ENCODE measurements around the gene RBP2. TPM values are rescaled to one million over a fixed set of nuclear protein-coding genes. Genes with fewer than 3 reads are reported as not detected.

RBP2 gene
- polyA plus RNA-seq, 1 donor from 2014 or later: not detected

DNA sequence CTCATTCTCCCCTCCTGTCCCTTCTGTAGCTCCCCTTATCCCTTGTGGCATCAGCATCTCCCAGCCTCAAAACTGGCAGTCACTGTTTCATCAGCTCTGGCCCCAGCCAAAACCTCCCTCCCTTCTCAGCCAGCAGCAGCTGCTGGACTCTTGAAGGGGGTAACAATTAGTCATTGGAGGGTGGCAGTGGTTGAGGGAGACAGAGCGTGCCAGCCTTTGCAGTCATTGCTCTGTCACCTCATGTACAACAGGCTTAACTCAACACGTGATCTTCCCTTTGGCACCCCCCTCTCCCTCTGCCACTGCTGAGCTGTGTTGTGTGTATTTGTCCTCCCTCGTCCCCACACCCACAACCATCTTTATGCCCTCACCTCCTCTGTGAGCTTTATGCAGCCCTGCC lies 28.2 kb downstream of the RBP2 start:
- H3K27ac ChIP-seq (ENCODE audit: low read length): no peak overlapping the region
- no peak overlapping the region for H3K9ac ChIP-seq (ENCODE audit: low read length)
- no peaks in the 10 kb centered on the region for H4K20me1 ChIP-seq (ENCODE audit: insufficient read depth)
- no peaks in the 10 kb centered on the region for H3K27me3 ChIP-seq (ENCODE audit: insufficient read depth, low read depth, low read length)
- no peaks in the 10 kb centered on the region for H3K79me2 ChIP-seq (replicated peaks; ENCODE audit: insufficient read depth, low read length)
- H3K4me2 ChIP-seq (ENCODE audit: low read length): no peak overlapping the region
- no peaks in the 10 kb centered on the region for H3K9me3 ChIP-seq (ENCODE audit: low read length)
- TF ChIP-seq TAF1 (IDR thresholded peaks at IDR 0.05; ENCODE audit: low read depth) (no peak), SMC3 (conservative IDR thresholded peaks at IDR 0.05; ENCODE audit: poor library complexity) (no peak), RAD21 (conservative IDR thresholded peaks at IDR 0.05) (no peak), CTCF (IDR thresholded peaks at IDR 0.05; ENCODE audit: poor library complexity, severe bottlenecking) (no peak)
- H3K9me2 ChIP-seq (ENCODE audit: insufficient read depth, low read length): no peaks in the 10 kb centered on the region
- H2AFZ ChIP-seq (ENCODE audit: low read depth, low read length): no peak overlapping the region
- no peak overlapping the region for H3K4me3 ChIP-seq (ENCODE audit: low read length)
- H3F3A ChIP-seq (ENCODE audit: insufficient read depth, low read length, poor library complexity, severe bottlenecking): no peaks in the 10 kb centered on the region
- no peaks in the 10 kb centered on the region for H3K36me3 ChIP-seq (ENCODE audit: insufficient read depth, low read length)

- H3K27ac ChIP-seq (ENCODE audit: low read length): no peak overlapping the region
- no peak for TF ChIP-seq CTCF (IDR thresholded peaks at IDR 0.05; ENCODE audit: poor library complexity, severe bottlenecking)
- no peak for TF ChIP-seq POLR2AphosphoS5 (IDR thresholded peaks at IDR 0.05)
- TF ChIP-seq SMC3 (conservative IDR thresholded peaks at IDR 0.05; ENCODE audit: poor library complexity): no peak
- TF ChIP-seq MXI1 (conservative IDR thresholded peaks at IDR 0.05; ENCODE audit: poor library complexity, severe bottlenecking): no peak
- TF ChIP-seq EP300 (conservative IDR thresholded peaks at IDR 0.05; ENCODE audit: poor library complexity, severe bottlenecking): no peak
- no peak for TF ChIP-seq TAF1 (IDR thresholded peaks at IDR 0.05; ENCODE audit: low read depth)
- TF ChIP-seq REST (IDR thresholded peaks at IDR 0.05; ENCODE audit: borderline replicate concordance): no peak
- TF ChIP-seq RAD21 (conservative IDR thresholded peaks at IDR 0.05): no peak
- no peak overlapping the region for H3K4me3 ChIP-seq (ENCODE audit: low read length)
Measured at GRCh38 chr3:139447486-139447885, 28.8 kb downstream of the RBP2 start.

More at GRCh38 chr3:139447486-139447885, 28.8 kb downstream of the RBP2 start:
- Histone ChIP-seq H4K20me1 (ENCODE audit: insufficient read depth) (no peaks in the 10 kb centered on the region), H3K27me3 (ENCODE audit: insufficient read depth, low read depth, low read length) (no peaks in the 10 kb centered on the region), H2AFZ (ENCODE audit: low read depth, low read length) (no peak overlapping the region), H3F3A (ENCODE audit: insufficient read depth, low read length, poor library complexity, severe bottlenecking) (no peaks in the 10 kb centered on the region), H3K79me2 (replicated peaks; ENCODE audit: insufficient read depth, low read length) (no peaks in the 10 kb centered on the region), H3K9me3 (ENCODE audit: low read length) (no peaks in the 10 kb centered on the region), H3K9ac (ENCODE audit: low read length) (no peak overlapping the region), H3K36me3 (ENCODE audit: insufficient read depth, low read length) (no peaks in the 10 kb centered on the region), H3K4me2 (ENCODE audit: low read length) (no peak overlapping the region), H3K9me2 (ENCODE audit: insufficient read depth, low read length) (no peaks in the 10 kb centered on the region)
